OCI-LY3 (cell line): ENCODE results near the gene TBC1D4.

Experiments used
- H2AFZ ChIP-seq: fragments of 200-600, 300-600 bp; shearing (Covaris generic); 2 replicates; pipeline ENCODE4 v1.6.0; 2014; ENCODE audit warnings: antibody characterized with exemption, low read depth, low read length
- H3K27ac ChIP-seq: fragments of 200-600, 300-600 bp; sonication (generic); 2 replicates; pipeline ENCODE4 v1.5.1; 2014; ENCODE audit warnings: mild to moderate bottlenecking, low read length, moderate library complexity, mixed read lengths
- H3K27me3 ChIP-seq: fragments of 200-600, 300-600 bp; sonication (generic); 2 replicates; pipeline ENCODE4 v1.6.1; 2014; ENCODE audit warnings: low read depth, low read length, mixed read lengths
- H3K36me3 ChIP-seq: fragments of 200-600, 300-600 bp; sonication (generic); replicated peaks from 2 replicates; pipeline ENCODE3; 2014; ENCODE audit warnings: low read depth, low read length, mixed read lengths
- H3K4me1 ChIP-seq: fragments of 300-600, 200-600 bp; sonication (generic); 2 replicates; pipeline ENCODE4 v1.6.1; 2014; ENCODE audit warnings: low read length, mixed read lengths
- H3K4me2 ChIP-seq: fragments of 200-600, 300-600 bp; sonication (generic); 2 replicates; pipeline ENCODE4 v1.6.1; 2014; ENCODE audit warnings: low read length, mixed read lengths
- H3K4me3 ChIP-seq: fragments of 300-600, 200-600 bp; sonication (generic); 2 replicates; pipeline ENCODE4 v1.5.1; 2014; ENCODE audit warnings: antibody characterized with exemption, mild to moderate bottlenecking, low read length, moderate library complexity
- H3K79me2 ChIP-seq: fragments of 300-600, 200-600 bp; shearing (Covaris generic); 2 replicates; pipeline ENCODE4 v1.6.1; 2014; ENCODE audit warnings: mild to moderate bottlenecking, low read length, mixed read lengths
- H3K9ac ChIP-seq: fragments of 300-600, 200-600 bp; shearing (Covaris generic); 2 replicates; pipeline ENCODE4 v1.6.0; 2014; ENCODE audit warnings: mild to moderate bottlenecking, low read length, moderate library complexity
- H3K9me3 ChIP-seq: fragments of 200-600, 300-600 bp; shearing (Covaris generic); 2 replicates; pipeline ENCODE4 v1.6.1; 2014; ENCODE audit warnings: low read length, mixed read lengths; ENCODE audit not compliant: insufficient read depth
- H4K20me1 ChIP-seq: fragments of 200-600, 300-600 bp; sonication (generic); 2 replicates; pipeline ENCODE4 v1.6.1; 2016; ENCODE audit warnings: low read length, mixed read lengths; ENCODE audit not compliant: insufficient read depth
- EZH2phosphoT487 ChIP-seq: fragments of 200-600 bp; shearing (Covaris generic); IDR thresholded peaks from 2 replicates; pipeline ENCODE4 v1.6.1; 2018; ENCODE audit warnings: antibody characterized with exemption, mixed run types, low read depth
- TF ChIP-seq, protein P1 (sequence below): fragments of 200-600, 300-600 bp; sonication (generic); IDR thresholded peaks from 2 replicates; pipeline ENCODE4 v1.5.1; 2014; ENCODE audit warnings: antibody characterized with exemption, low read length, low read depth

TBC1D4 gene

GRCh38 chr13:75318138-75318833, 163.7 kb downstream of the TBC1D4 start:
- peaks cover 30% of the 10 kb centered on the region for H3K4me1 ChIP-seq
- H2AFZ ChIP-seq = no peak overlapping the region
- H3K9ac ChIP-seq = no peak overlapping the region
- H3K27me3 ChIP-seq = no peaks in the 10 kb centered on the region
- peaks cover 9% of the 10 kb centered on the region for H3K36me3 ChIP-seq
- H4K20me1 ChIP-seq = no peaks in the 10 kb centered on the region
- H3K4me3 ChIP-seq = no peak overlapping the region
- no peak overlapping the region for H3K27ac ChIP-seq
- TF ChIP-seq, protein P1, sequence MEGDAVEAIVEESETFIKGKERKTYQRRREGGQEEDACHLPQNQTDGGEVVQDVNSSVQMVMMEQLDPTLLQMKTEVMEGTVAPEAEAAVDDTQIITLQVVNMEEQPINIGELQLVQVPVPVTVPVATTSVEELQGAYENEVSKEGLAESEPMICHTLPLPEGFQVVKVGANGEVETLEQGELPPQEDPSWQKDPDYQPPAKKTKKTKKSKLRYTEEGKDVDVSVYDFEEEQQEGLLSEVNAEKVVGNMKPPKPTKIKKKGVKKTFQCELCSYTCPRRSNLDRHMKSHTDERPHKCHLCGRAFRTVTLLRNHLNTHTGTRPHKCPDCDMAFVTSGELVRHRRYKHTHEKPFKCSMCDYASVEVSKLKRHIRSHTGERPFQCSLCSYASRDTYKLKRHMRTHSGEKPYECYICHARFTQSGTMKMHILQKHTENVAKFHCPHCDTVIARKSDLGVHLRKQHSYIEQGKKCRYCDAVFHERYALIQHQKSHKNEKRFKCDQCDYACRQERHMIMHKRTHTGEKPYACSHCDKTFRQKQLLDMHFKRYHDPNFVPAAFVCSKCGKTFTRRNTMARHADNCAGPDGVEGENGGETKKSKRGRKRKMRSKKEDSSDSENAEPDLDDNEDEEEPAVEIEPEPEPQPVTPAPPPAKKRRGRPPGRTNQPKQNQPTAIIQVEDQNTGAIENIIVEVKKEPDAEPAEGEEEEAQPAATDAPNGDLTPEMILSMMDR = no peak
- no peak for TF ChIP-seq EZH2phosphoT487
- no peaks in the 10 kb centered on the region for H3K9me3 ChIP-seq
- H3K4me2 ChIP-seq = no peak overlapping the region
- 0 out of 2 replicates have a peak, but pooled peaks cover 3% of the 10 kb centered on the region for H3K79me2 ChIP-seq

GRCh38 chr13:75316427-75316826, 165.5 kb downstream of the TBC1D4 start:
- Histone ChIP-seq H4K20me1 (no peaks in the 10 kb centered on the region), H3K4me1 (peaks cover 24% of the 10 kb centered on the region), H3K4me3 (no peak overlapping the region), H2AFZ (no peak overlapping the region), H3K9me3 (no peaks in the 10 kb centered on the region), H3K79me2 (0 out of 2 replicates have a peak, but pooled peaks cover 3% of the 10 kb centered on the region), H3K27me3 (no peaks in the 10 kb centered on the region), H3K4me2 (no peak overlapping the region), H3K36me3 (no peaks in the 10 kb centered on the region), H3K27ac (no peak overlapping the region), H3K9ac (no peak overlapping the region)
- TF ChIP-seq, protein P1 = no peak

GRCh38 chr13:75312884-75313520, 169.0 kb downstream of the TBC1D4 start:
- Histone ChIP-seq H3K27ac (no peak overlapping the region), H3K4me2 (no peak overlapping the region), H3K36me3 (peaks cover 6% of the 10 kb centered on the region), H3K9me3 (no peaks in the 10 kb centered on the region), H3K27me3 (no peaks in the 10 kb centered on the region), H3K79me2 (peaks cover 10% of the 10 kb centered on the region), H3K4me1 (peaks cover 46% of the 10 kb centered on the region), H3K4me3 (no peak overlapping the region), H3K9ac (no peak overlapping the region), H2AFZ (no peak overlapping the region), H4K20me1 (no peaks in the 10 kb centered on the region)
- TF ChIP-seq EZH2phosphoT487 = no peak
- TF ChIP-seq, protein P1 = no peak

- peaks cover 20% of the 10 kb centered on the region for H3K36me3 ChIP-seq
- TF ChIP-seq EZH2phosphoT487 = no peak
- TF ChIP-seq, protein P1 = no peak
- peaks cover 25% of the 10 kb centered on the region for H3K79me2 ChIP-seq
- 0 out of 2 replicates have a peak overlapping the region, but pooled peaks have one; percentile 1 for H2AFZ ChIP-seq
- H3K4me2 ChIP-seq = peak overlapping the region; percentile 66
- H3K27me3 ChIP-seq = no peaks in the 10 kb centered on the region
- peak overlapping the region; percentile 70 for H3K4me3 ChIP-seq
- peak overlapping the region; percentile 82 for H3K27ac ChIP-seq
- no peaks in the 10 kb centered on the region for H3K9me3 ChIP-seq
- peak overlapping the region; percentile 62 for H3K9ac ChIP-seq
- no peaks in the 10 kb centered on the region for H4K20me1 ChIP-seq
- peaks cover 60% of the 10 kb centered on the region for H3K4me1 ChIP-seq
Measured at GRCh38 chr13:75309981-75310580, 171.9 kb downstream of the TBC1D4 start.
